Lung (tissue), 12 donors: Measurements from ENCODE around the gene GUCY1A2. TPM values are rescaled to one million over a fixed set of nuclear protein-coding genes. Genes with fewer than 3 reads are reported as not detected.

Experiments
- ATAC-seq: fragments of 200-7000 bp; cut with Tn5 transposase; one replicate; pipeline ENCODE4 v1.9.1; 2020; ENCODE audit warnings: moderate number of reproducible peaks; ENCODE audit not compliant: insufficient read depth, low FRiP score
- DNase-seq, 3 donors: peaks; one replicate each; pipeline ENCODE4 v3.0.0-alpha.2; 2013 to 2017
- H3K27ac ChIP-seq, 2 donors: one replicate each; pipeline ENCODE4 v1.5.1; 2013; ENCODE audit warnings: mild to moderate bottlenecking in 2 of 2, moderate library complexity in 2 of 2, control low read depth in 1 of 2, inconsistent platforms in 1 of 2, low read depth in 1 of 2, low read length in 1 of 2
- H3K27me3 ChIP-seq, 3 donors: one replicate each; pipeline ENCODE4 v1.5.1; 2013; ENCODE audit warnings: low read length in 2 of 3; ENCODE audit not compliant: control insufficient read depth in 3 of 3, insufficient read depth in 3 of 3
- H3K36me3 ChIP-seq, 4 donors: one replicate each; pipeline ENCODE4 v1.5.1; 2013; ENCODE audit warnings: low read length in 4 of 4, mild to moderate bottlenecking in 1 of 4, moderate library complexity in 1 of 4; ENCODE audit not compliant: control insufficient read depth in 4 of 4, insufficient read depth in 4 of 4
- H3K4me1 ChIP-seq, 5 donors: one replicate each; pipeline ENCODE4 v1.5.1; 2013; ENCODE audit warnings: low read length in 5 of 5, mild to moderate bottlenecking in 2 of 5, moderate library complexity in 1 of 5; ENCODE audit not compliant: control insufficient read depth in 5 of 5, insufficient read depth in 5 of 5
- H3K4me3 ChIP-seq: one replicate; pipeline ENCODE4 v1.5.1; 2013; ENCODE audit warnings: mild to moderate bottlenecking, control low read depth, moderate library complexity
- H3K9ac ChIP-seq, 2 donors: one replicate each; pipeline ENCODE4 v1.5.1; 2013; ENCODE audit warnings: low read length in 2 of 2, control low read depth in 1 of 2; ENCODE audit not compliant: insufficient read depth in 1 of 2
- H3K9me3 ChIP-seq, 4 donors: one replicate each; pipeline ENCODE4 v1.5.1; 2013; ENCODE audit warnings: low read length in 3 of 4, mild to moderate bottlenecking in 1 of 4, moderate library complexity in 1 of 4; ENCODE audit not compliant: control insufficient read depth in 4 of 4, insufficient read depth in 3 of 4
- CTCF ChIP-seq: IDR thresholded peaks from 2 replicates; pipeline ENCODE4 v1.5.1; 2012; ENCODE audit warnings: mild to moderate bottlenecking; ENCODE audit errors: control extremely low read depth, extremely low read depth
- WGBS, 2 donors: extraction: QIAGEN DNeasy Blood & Tissue Kit; methylation state at CpG; one replicate each; pipeline ENCODE4 v1.1.7; 2013; 5-methylcytosine and 5-hydroxymethylcytosine counted together
- polyA plus RNA-seq, 2 donors: library from polyadenylated mRNA; stranded (reverse); fragments of 200-250 nt; gene quantifications; one replicate each; pipeline ENCODE4 v1.2.1, GENCODE V29; 2013
- total RNA-seq, 2 donors: library from RNA; depleted of rRNA in 1 of 2; stranded (reverse); fragments of >200 nt in 1 of 2; gene quantifications; one replicate each; pipeline ENCODE4 v1.2.1, GENCODE V29; 2014 to 2021
- donor health status: control.
- donor health status: control.
- donor health status: Bipolar disorder and iron deficiency.
- donor health status: healthy.
- donor health status: DM: yes; HTN: yes; CAD: no.

Gene GUCY1A2
- total and polyA plus RNA-seq, 4 donors = 1.3 to 55.2 (median 5.7) TPM

- Histone ChIP-seq H3K36me3 (peaks cover 0 to 10% (median 3%) of the 10 kb centered on the region in 4 donors), H3K27ac (no peak overlapping the region), H3K27me3 (no peaks in the 10 kb centered on the region), H3K4me1 (peaks cover 0 to 4% (median 0%) of the 10 kb centered on the region in 5 donors), H3K9ac (no peak overlapping the region), H3K4me3 (no peak overlapping the region), H3K9me3 (peaks cover 0 to 8% (median 0%) of the 10 kb centered on the region in 4 donors)
- TF ChIP-seq CTCF = no peak
- ATAC-seq = no peak
- no peak for DNase-seq
Measured at GRCh38 chr11:106852779-106853178, 165.5 kb downstream of the GUCY1A2 start.

DNA sequence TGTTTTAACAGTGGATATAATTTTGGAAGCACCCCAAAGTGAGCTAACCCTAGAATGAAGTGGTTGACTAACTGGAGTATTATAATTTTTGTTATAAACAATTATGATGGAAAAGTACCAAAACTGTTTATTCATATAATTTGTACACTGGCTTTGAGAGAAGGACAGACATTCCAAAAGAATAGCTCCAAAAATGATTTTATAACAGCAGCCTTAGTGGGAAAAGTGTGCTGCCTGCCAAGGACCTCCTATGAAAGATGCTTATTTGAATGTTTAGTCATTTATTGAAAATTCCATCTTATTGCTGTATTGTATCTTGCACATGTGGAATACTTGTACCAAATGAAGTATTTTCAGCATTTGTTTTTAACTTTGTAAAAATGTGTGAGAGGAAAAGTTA is 169.8 kb downstream of the GUCY1A2 start:
- Histone ChIP-seq H3K4me1 (peaks cover 0 to 4% (median 0%) of the 10 kb centered on the region in 5 donors), H3K27ac (no peak overlapping the region), H3K27me3 (no peaks in the 10 kb centered on the region), H3K9ac (no peak overlapping the region), H3K4me3 (no peak overlapping the region), H3K36me3 (no peaks in the 10 kb centered on the region), H3K9me3 (no peaks in the 10 kb centered on the region)
- DNase-seq (peak; percentile 25 to 68 (median 67)), ATAC-seq (no peak)
- TF ChIP-seq CTCF = no peak

GRCh38 chr11:106842134-106842533 is 176.1 kb downstream of the GUCY1A2 start:
- TF ChIP-seq CTCF = no peak
- Histone ChIP-seq H3K4me3 (no peak overlapping the region), H3K9ac (no peak overlapping the region), H3K27me3 (no peaks in the 10 kb centered on the region), H3K9me3 (peaks cover 0 to under 1% (median 0%) of the 10 kb centered on the region in 4 donors), H3K36me3 (no peaks in the 10 kb centered on the region), H3K4me1 (no peaks in the 10 kb centered on the region), H3K27ac (no peak overlapping the region)
- DNase-seq (no peak), ATAC-seq (no peak)

DNA sequence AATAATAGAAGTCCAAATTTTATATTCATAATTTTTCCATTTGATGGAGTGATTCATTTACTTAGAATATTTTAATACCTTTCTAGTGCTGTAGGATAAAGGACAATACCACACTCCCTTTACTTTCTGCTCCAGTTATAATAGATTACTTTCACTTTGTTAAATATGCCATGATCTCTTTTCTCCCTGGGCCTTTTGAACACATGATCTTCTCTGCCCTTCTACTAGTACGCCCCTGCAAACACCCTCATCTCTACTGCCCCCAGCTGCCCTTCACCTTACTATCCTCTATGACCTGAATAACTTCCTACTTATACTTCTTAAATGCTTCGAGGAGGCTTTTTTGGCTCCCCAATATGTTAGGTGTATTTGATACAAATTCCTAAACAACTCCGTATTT is 177.3 kb downstream of the GUCY1A2 start:
- H3K27ac ChIP-seq = no peak overlapping the region
- peaks cover 0 to 2% (median 0%) of the 10 kb centered on the region in 4 donors for H3K9me3 ChIP-seq
- H3K4me1 ChIP-seq = no peaks in the 10 kb centered on the region
- no peak overlapping the region for H3K4me3 ChIP-seq
- H3K36me3 ChIP-seq = no peaks in the 10 kb centered on the region
- no peak for DNase-seq
- no peak for ATAC-seq
- no peak overlapping the region for H3K9ac ChIP-seq
- H3K27me3 ChIP-seq = no peaks in the 10 kb centered on the region
- 69 to 70% methylated on average over 3 of the region's 3 CpGs for WGBS, 2 donors
- TF ChIP-seq CTCF = no peak
